Fibroblast of lung (primary cell): ENCODE data around the gene GLDC. TPM values are rescaled to one million over a fixed set of nuclear protein-coding genes. Genes with fewer than 3 reads are reported as not detected.

ENCODE experiments used
- DNase-seq, 2 donors: peaks; one replicate each; pipeline versions ENCODE4 v3.0.0 to v3.0.0-alpha.2; 2010; ENCODE audit warnings: low read depth in 2 of 2
- H2AFZ ChIP-seq: 2 replicates; pipeline ENCODE4 v1.5.1; 2012; ENCODE audit warnings: low read length, control low read depth, inconsistent platforms
- H3K27ac ChIP-seq: 2 replicates; pipeline ENCODE4 v1.5.1; 2011; ENCODE audit warnings: low read length, control low read depth; ENCODE audit not compliant: insufficient read depth
- H3K27me3 ChIP-seq: 2 replicates; pipeline ENCODE4 v1.5.1; 2011; ENCODE audit warnings: mild to moderate bottlenecking, low read length; ENCODE audit not compliant: control insufficient read depth, insufficient read depth
- H3K36me3 ChIP-seq: 2 replicates; pipeline ENCODE4 v1.5.1; 2011; ENCODE audit warnings: low read length; ENCODE audit not compliant: control insufficient read depth, insufficient read depth
- H3K4me1 ChIP-seq: 2 replicates; pipeline ENCODE4 v1.5.1; 2011; ENCODE audit warnings: low read length; ENCODE audit not compliant: control insufficient read depth, insufficient read depth; ENCODE audit errors: extremely low read depth
- H3K4me2 ChIP-seq: 2 replicates; pipeline ENCODE4 v1.5.1; 2011; ENCODE audit warnings: low read length, control low read depth; ENCODE audit not compliant: insufficient read depth; ENCODE audit errors: extremely low read depth
- H3K4me3 ChIP-seq, 4 experiments: fragments of 200-600 bp in 1 of 4; sonication (generic) in 1 of 4; replicated peaks in 1 of 4; 2 replicates each; pipeline ENCODE4 v1.5.1; 2011 to 2016; ENCODE audit warnings: low read length in 4 of 4, low read depth in 3 of 4, mild to moderate bottlenecking in 3 of 4, control low read depth in 2 of 4, inconsistent platforms in 1 of 4, mixed read lengths in 1 of 4; ENCODE audit not compliant: insufficient read depth in 1 of 4; ENCODE audit errors: control extremely low read depth in 1 of 4
- H3K79me2 ChIP-seq: 2 replicates; pipeline ENCODE4 v1.5.1; 2012; ENCODE audit warnings: mild to moderate bottlenecking, low read length, inconsistent platforms; ENCODE audit not compliant: control insufficient read depth, insufficient read depth
- H3K9ac ChIP-seq: 2 replicates; pipeline ENCODE4 v1.5.1; 2011; ENCODE audit warnings: mild to moderate bottlenecking, low read length, control low read depth; ENCODE audit not compliant: insufficient read depth
- H3K9me3 ChIP-seq: 2 replicates; pipeline ENCODE4 v1.5.1; 2012; ENCODE audit warnings: low read depth, low read length; ENCODE audit not compliant: control insufficient read depth, insufficient read depth
- H4K20me1 ChIP-seq: 2 replicates; pipeline ENCODE4 v1.5.1; 2011; ENCODE audit warnings: low read length; ENCODE audit not compliant: control insufficient read depth, insufficient read depth; ENCODE audit errors: extremely low read depth
- CTCF ChIP-seq, 2 donors: IDR thresholded peaks in 1 of 2; conservative IDR thresholded peaks in 1 of 2; 1 replicate in 1 of 2; 2 replicates in 1 of 2; pipeline ENCODE4 v1.5.1; 2011 to 2012; ENCODE audit warnings: low read length in 2 of 2, control low read depth in 1 of 2, inconsistent platforms in 1 of 2, low read depth in 1 of 2, mild to moderate bottlenecking in 1 of 2
- EZH2 ChIP-seq: IDR thresholded peaks from 2 replicates; pipeline ENCODE4 v1.5.1; 2012; ENCODE audit warnings: low read length, control low read depth, mild to moderate bottlenecking; ENCODE audit errors: missing control alignments
- polyA plus RNA-seq, 2 donors: library from polyadenylated mRNA; depleted of rRNA in 1 of 2; stranded (reverse) in 1 of 2; unstranded in 1 of 2; fragments of >200 nt; gene quantifications; 2 replicates each; pipeline ENCODE4 v1.2.1, GENCODE V29; 2011 to 2012; ENCODE audit warnings: missing spikeins in 1 of 2
- total RNA-seq: library from RNA; depleted of rRNA; stranded (reverse); fragments of >200 nt; gene quantifications from 2 replicates; pipeline ENCODE4 v1.2.1, GENCODE V29; 2014

Gene GLDC
- total and polyA plus RNA-seq, 2 donors (not counting 1 experiment from before 2014, with no cell fraction given): 0.45 to 0.83 TPM

GRCh38 chr9:6640268-6641051 lies 5.1 kb downstream of the GLDC start:
- DNase-seq: no peak
- Histone ChIP-seq H3K79me2 (no peaks in the 10 kb centered on the region), H2AFZ (no peak overlapping the region), H4K20me1 (no peaks in the 10 kb centered on the region), H3K27ac (no peak overlapping the region), H3K27me3 (peaks cover 25% of the 10 kb centered on the region), H3K4me2 (no peak overlapping the region), H3K36me3 (no peaks in the 10 kb centered on the region), H3K9ac (no peak overlapping the region), H3K4me3 (no peak overlapping the region), H3K4me1 (no peaks in the 10 kb centered on the region), H3K9me3 (no peaks in the 10 kb centered on the region)
- TF ChIP-seq CTCF (conservative IDR thresholded peaks at IDR 0.05 in 1 of 2, IDR thresholded peaks at IDR 0.05 in 1 of 2; ENCODE audit: low read depth in 1 of 2, low read length in 2 of 2) (no peak), EZH2 (no peak)

- no peak overlapping the region for H3K9ac ChIP-seq
- no peak overlapping the region for H3K4me2 ChIP-seq
- no peaks in the 10 kb centered on the region for H3K36me3 ChIP-seq
- peaks cover 18% of the 10 kb centered on the region for H3K27me3 ChIP-seq
- no peaks in the 10 kb centered on the region for H3K9me3 ChIP-seq
- no peak for DNase-seq
- H3K4me1 ChIP-seq: no peaks in the 10 kb centered on the region
- no peaks in the 10 kb centered on the region for H4K20me1 ChIP-seq
- H3K79me2 ChIP-seq: no peaks in the 10 kb centered on the region
- H3K27ac ChIP-seq: no peak overlapping the region
- H3K4me3 ChIP-seq: no peak overlapping the region
- TF ChIP-seq EZH2 (no peak), CTCF (conservative IDR thresholded peaks at IDR 0.05 in 1 of 2, IDR thresholded peaks at IDR 0.05 in 1 of 2; ENCODE audit: low read depth in 1 of 2, low read length in 2 of 2) (no peak)
- H2AFZ ChIP-seq: no peak overlapping the region
These were observed 5.9 kb downstream of the GLDC start for GRCh38 chr9:6639622-6640021.

GRCh38 chr9:6634444-6634843 lies 11.1 kb downstream of the GLDC start:
- Histone ChIP-seq H4K20me1 (no peaks in the 10 kb centered on the region), H3K27me3 (no peaks in the 10 kb centered on the region), H3K27ac (no peak overlapping the region), H3K36me3 (no peaks in the 10 kb centered on the region), H3K79me2 (no peaks in the 10 kb centered on the region), H3K4me2 (no peak overlapping the region), H3K9me3 (no peaks in the 10 kb centered on the region), H3K4me3 (no peak overlapping the region), H3K9ac (no peak overlapping the region), H2AFZ (no peak overlapping the region), H3K4me1 (no peaks in the 10 kb centered on the region)
- no peak for DNase-seq
- TF ChIP-seq EZH2 (no peak), CTCF (conservative IDR thresholded peaks at IDR 0.05 in 1 of 2, IDR thresholded peaks at IDR 0.05 in 1 of 2; ENCODE audit: low read depth in 1 of 2, low read length in 2 of 2) (no peak)
